Epithelial cell of proximal tubule (primary cell): Measurements from ENCODE around the gene ME3. TPM values are rescaled to one million over a fixed set of nuclear protein-coding genes. Genes with fewer than 3 reads are reported as not detected.
A peak's percentile ranks its signal among the peaks of the same experiment; 100 is the strongest.
"Not testable (repeated sequence)": the region's sequence is repeated elsewhere in the genome, so short reads cannot be mapped to it uniquely, and the experiment has no call there.

Experiments used
- DNase-seq: peaks from one replicate; pipeline ENCODE4 v3.0.0-alpha.2; 2011; ENCODE audit warnings: low read depth
- H3K4me3 ChIP-seq: 2 replicates; pipeline ENCODE4 v1.5.1; 2011; ENCODE audit warnings: low read depth, mild to moderate bottlenecking, low read length
- CTCF ChIP-seq: conservative IDR thresholded peaks from 2 replicates; pipeline ENCODE4 v1.5.1; 2012; ENCODE audit warnings: low read depth, mild to moderate bottlenecking, low read length
- total RNA-seq: library from RNA; depleted of rRNA; stranded (reverse); fragments of >200 nt; gene quantifications from 2 replicates; pipeline ENCODE4 v1.2.3, GENCODE V29; 2015

Gene ME3
- total RNA-seq, 1 donor from 2014 or later = 35.2 TPM

- no peak for DNase-seq
- no peak overlapping the region for H3K4me3 ChIP-seq
- TF ChIP-seq CTCF = no peak
Observed at GRCh38 chr11:86570020-86570419, 102.4 kb downstream of the ME3 start.

GRCh38 chr11:86569109-86569508 lies 103.3 kb downstream of the ME3 start:
- no peak overlapping the region for H3K4me3 ChIP-seq
- DNase-seq = no peak
- no peak for TF ChIP-seq CTCF

GRCh38 chr11:86565801-86566312 lies 106.6 kb downstream of the ME3 start:
- no peak for DNase-seq
- TF ChIP-seq CTCF = no peak
- no peak overlapping the region for H3K4me3 ChIP-seq

- H3K4me3 ChIP-seq = no peak overlapping the region
- no peak for TF ChIP-seq CTCF
- DNase-seq = no peak
Observed at GRCh38 chr11:86565388-86565787, 107.0 kb downstream of the ME3 start.

GRCh38 chr11:86562842-86563241 lies 109.6 kb downstream of the ME3 start:
- not testable (repeated sequence) for H3K4me3 ChIP-seq, DNase-seq

- peak; percentile 35 for DNase-seq
- no peak overlapping the region for H3K4me3 ChIP-seq
- TF ChIP-seq CTCF = no peak
Observed at GRCh38 chr11:86559311-86559945, 113.0 kb downstream of the ME3 start.

- TF ChIP-seq CTCF = no peak
- no peak for DNase-seq
- no peak overlapping the region for H3K4me3 ChIP-seq
Observed at GRCh38 chr11:86558841-86559240, 113.6 kb downstream of the ME3 start.
